Tibial nerve (tissue), 4 donors: ENCODE data around the gene LSAMP.

ENCODE experiments used
- EP300 ChIP-seq, 2 donors: sonication (generic); formaldehyde crosslinking; IDR thresholded peaks; one replicate each; pipeline ENCODE4 v1.6.1; 2017; ENCODE audit warnings: antibody characterized with exemption in 2 of 2, mild to moderate bottlenecking in 1 of 2
- POLR2A ChIP-seq, 2 donors: fragments of 450-650 bp; IDR thresholded peaks; one replicate each; pipeline ENCODE4 v1.6.1; 2017; ENCODE audit warnings: antibody characterized with exemption in 2 of 2, mild to moderate bottlenecking in 2 of 2, moderate library complexity in 2 of 2
- TF ChIP-seq, protein P1 (sequence below), 5 experiments: fragments of 200-600 bp in 3 of 5; fragments of 450-650 bp in 2 of 5; sonication (generic) in 3 of 5; IDR thresholded peaks; one replicate each; pipeline ENCODE4 v1.5.1; 2016 to 2019; ENCODE audit warnings: antibody characterized with exemption in 5 of 5, mild to moderate bottlenecking in 3 of 5, moderate library complexity in 2 of 5

- TF ChIP-seq, protein P1, sequence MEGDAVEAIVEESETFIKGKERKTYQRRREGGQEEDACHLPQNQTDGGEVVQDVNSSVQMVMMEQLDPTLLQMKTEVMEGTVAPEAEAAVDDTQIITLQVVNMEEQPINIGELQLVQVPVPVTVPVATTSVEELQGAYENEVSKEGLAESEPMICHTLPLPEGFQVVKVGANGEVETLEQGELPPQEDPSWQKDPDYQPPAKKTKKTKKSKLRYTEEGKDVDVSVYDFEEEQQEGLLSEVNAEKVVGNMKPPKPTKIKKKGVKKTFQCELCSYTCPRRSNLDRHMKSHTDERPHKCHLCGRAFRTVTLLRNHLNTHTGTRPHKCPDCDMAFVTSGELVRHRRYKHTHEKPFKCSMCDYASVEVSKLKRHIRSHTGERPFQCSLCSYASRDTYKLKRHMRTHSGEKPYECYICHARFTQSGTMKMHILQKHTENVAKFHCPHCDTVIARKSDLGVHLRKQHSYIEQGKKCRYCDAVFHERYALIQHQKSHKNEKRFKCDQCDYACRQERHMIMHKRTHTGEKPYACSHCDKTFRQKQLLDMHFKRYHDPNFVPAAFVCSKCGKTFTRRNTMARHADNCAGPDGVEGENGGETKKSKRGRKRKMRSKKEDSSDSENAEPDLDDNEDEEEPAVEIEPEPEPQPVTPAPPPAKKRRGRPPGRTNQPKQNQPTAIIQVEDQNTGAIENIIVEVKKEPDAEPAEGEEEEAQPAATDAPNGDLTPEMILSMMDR (IDR thresholded peaks at IDR 0.05), result no peak
- TF ChIP-seq POLR2A (IDR thresholded peaks at IDR 0.05) (no peak), EP300 (IDR thresholded peaks at IDR 0.05) (no peak)
Observed at GRCh38 chr3:116473602-116474001, 28.3 kb upstream of the LSAMP start.
